22Rv1 (cell line): ENCODE measurements around the gene TPSAB1.

Source experiments
- CTCF ChIP-seq: fragments of 450-650 bp; IDR thresholded peaks from 2 replicates; pipeline ENCODE4 v1.5.1; 2017; ENCODE audit warnings: mild to moderate bottlenecking
- ZFX ChIP-seq: fragments of 450-650 bp; IDR thresholded peaks from 2 replicates; pipeline ENCODE4 v1.6.1; 2017; ENCODE audit warnings: antibody characterized with exemption, borderline replicate concordance

- no peak for TF ChIP-seq CTCF
- TF ChIP-seq ZFX: no peak
Measured at GRCh38 chr16:1261131-1261892, 20.8 kb downstream of the TPSAB1 start.
